ENCODE data around the gene ALKBH8.
"Not testable (repeated sequence)": the region's sequence is repeated elsewhere in the genome, so short reads cannot be mapped to it uniquely, and the experiment has no call there.

Gene ALKBH8

GRCh38 chr11:107577346-107577711 lies 11.8 kb upstream of the ALKBH8 start:
- 81% methylated on average over 4 of the region's 6 CpGs for WGBS (ENCODE audit: insufficient coverage)
- Histone ChIP-seq H3K4me1 (ENCODE audit: control extremely low read depth in 1 of 4, control insufficient read depth in 4 of 4, insufficient read depth in 4 of 4, low read length in 3 of 4) (no peaks in the 10 kb centered on the region), H3K27ac (ENCODE audit: insufficient read depth in 1 of 2, low read depth in 1 of 2, low read length in 2 of 2, poor library complexity in 1 of 2, severe bottlenecking in 2 of 2) (no peak overlapping the region), H3K9me3 (ENCODE audit: control extremely low read depth in 1 of 5, control insufficient read depth in 4 of 5, insufficient read depth in 2 of 5, low read depth in 1 of 5, low read length in 4 of 5) (no peaks in the 10 kb centered on the region), H3K4me3 (ENCODE audit: control insufficient read depth in 1 of 7, extremely low read depth in 1 of 7, insufficient read depth in 4 of 7, low read depth in 2 of 7, low read length in 6 of 7) (no peak overlapping the region), H3K27me3 (replicated peaks in 2 of 5; ENCODE audit: control insufficient read depth in 4 of 5, insufficient read depth in 5 of 5, low read length in 4 of 5) (peaks cover 0 to 3% (median 0%) of the 10 kb centered on the region in 5 experiments), H3K36me3 (ENCODE audit: control insufficient read depth in 4 of 4, insufficient read depth in 4 of 4, low read length in 3 of 4) (no peaks in the 10 kb centered on the region)
- ChIA-PET POLR2A (no interaction called here), CTCF (interaction anchor here (6.2 kb wide), 1 partner anchor 111 kb away, joined by 53 read pairs; no protein-coding TSS in a partner anchor)
- no peak for DNase-seq

GRCh38 chr11:107576497-107577345 lies 11.2 kb upstream of the ALKBH8 start:
- peak in 2 of 3 donors; percentile 46 to 59 for DNase-seq
- H3K4me3 ChIP-seq (ENCODE audit: control insufficient read depth in 1 of 7, extremely low read depth in 1 of 7, insufficient read depth in 4 of 7, low read depth in 2 of 7, low read length in 6 of 7); POLR2A ChIA-PET; H3K9me3 ChIP-seq (ENCODE audit: control extremely low read depth in 1 of 5, control insufficient read depth in 4 of 5, insufficient read depth in 2 of 5, low read depth in 1 of 5, low read length in 4 of 5); H3K4me1 ChIP-seq (ENCODE audit: control extremely low read depth in 1 of 4, control insufficient read depth in 4 of 4, insufficient read depth in 4 of 4, low read length in 3 of 4); H3K27me3 ChIP-seq (replicated peaks in 2 of 5; ENCODE audit: control insufficient read depth in 4 of 5, insufficient read depth in 5 of 5, low read length in 4 of 5); H3K36me3 ChIP-seq (ENCODE audit: control insufficient read depth in 4 of 4, insufficient read depth in 4 of 4, low read length in 3 of 4); H3K27ac ChIP-seq (ENCODE audit: insufficient read depth in 1 of 2, low read depth in 1 of 2, low read length in 2 of 2, poor library complexity in 1 of 2, severe bottlenecking in 2 of 2): not testable (repeated sequence)
- CTCF ChIA-PET: interaction anchor here (0.8 to 6.2 kb wide), 6 partner anchors 9 to 119 kb away, joined by 3 to 53 read pairs (median 4); partner anchors contain the start of gene ALKBH8
- 50% methylated on average over 2 of the region's 2 CpGs for WGBS (ENCODE audit: insufficient coverage)

DNA sequence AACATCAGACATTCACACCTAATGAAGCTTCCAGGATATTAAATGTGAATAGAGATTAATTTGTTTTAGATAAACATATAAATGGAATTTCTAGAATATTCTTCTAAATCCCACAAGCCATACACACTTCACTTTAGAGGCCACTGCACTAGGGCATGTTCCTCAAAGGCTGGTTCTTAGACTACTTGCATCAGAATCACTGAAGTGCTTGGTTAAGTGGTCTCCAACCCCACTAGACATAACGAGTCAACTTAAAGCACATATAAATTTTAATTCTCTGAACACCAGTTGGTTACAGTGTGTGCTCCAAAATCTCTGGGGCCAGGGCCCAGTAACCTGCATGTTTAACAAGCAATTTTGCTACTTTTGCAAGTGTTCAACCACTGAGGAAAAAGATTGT lies 7.9 kb upstream of the ALKBH8 start:
- DNase-seq: no peak
- Histone ChIP-seq H3K4me3 (ENCODE audit: control insufficient read depth in 1 of 7, extremely low read depth in 1 of 7, insufficient read depth in 4 of 7, low read depth in 2 of 7, low read length in 6 of 7) (no peak overlapping the region), H3K9me3 (ENCODE audit: control extremely low read depth in 1 of 5, control insufficient read depth in 4 of 5, insufficient read depth in 2 of 5, low read depth in 1 of 5, low read length in 4 of 5) (no peaks in the 10 kb centered on the region), H3K27me3 (replicated peaks in 2 of 5; ENCODE audit: control insufficient read depth in 4 of 5, insufficient read depth in 5 of 5, low read length in 4 of 5) (peaks cover 0 to 4% (median 0%) of the 10 kb centered on the region in 5 experiments), H3K36me3 (ENCODE audit: control insufficient read depth in 4 of 4, insufficient read depth in 4 of 4, low read length in 3 of 4) (no peaks in the 10 kb centered on the region), H3K27ac (ENCODE audit: insufficient read depth in 1 of 2, low read depth in 1 of 2, low read length in 2 of 2, poor library complexity in 1 of 2, severe bottlenecking in 2 of 2) (no peak overlapping the region), H3K4me1 (ENCODE audit: control extremely low read depth in 1 of 4, control insufficient read depth in 4 of 4, insufficient read depth in 4 of 4, low read length in 3 of 4) (no peaks in the 10 kb centered on the region)
- ChIA-PET CTCF (interaction anchor here (0.7 to 6.2 kb wide), 5 partner anchors 9 to 124 kb away, joined by 3 to 53 read pairs (median 3); no protein-coding TSS in a partner anchor), POLR2A (no interaction called here)
- no CpG with 5 or more reads among the region's 1 CpG for WGBS (ENCODE audit: insufficient coverage)

DNA sequence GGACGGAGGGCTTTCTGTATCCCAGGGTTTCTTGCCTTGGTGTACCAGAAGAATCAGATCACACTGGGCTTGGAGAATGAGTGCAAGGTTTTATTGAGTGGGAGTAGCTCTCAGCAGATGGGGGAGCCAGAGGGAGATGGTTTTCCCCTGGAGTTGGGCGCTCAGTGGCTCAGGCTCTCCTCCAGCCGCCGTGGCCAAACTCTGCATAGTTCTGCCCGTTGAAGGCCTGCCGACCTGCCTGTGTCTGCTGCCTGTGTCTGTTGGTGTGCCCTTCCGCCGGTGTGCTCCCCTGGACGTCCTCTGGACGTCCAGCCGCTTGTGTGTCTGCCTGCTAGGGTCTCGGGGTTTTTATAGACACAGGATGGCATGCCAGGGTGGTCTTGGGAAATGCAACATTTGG lies 4.5 kb upstream of the ALKBH8 start:
- CTCF ChIA-PET: interaction anchor here (1.8 kb wide), 1 partner anchor 119 kb away, joined by 9 read pairs; no protein-coding TSS in a partner anchor
- POLR2A ChIA-PET: no interaction called here
- WGBS (ENCODE audit: insufficient coverage): 97% methylated on average over 10 of the region's 12 CpGs

DNA sequence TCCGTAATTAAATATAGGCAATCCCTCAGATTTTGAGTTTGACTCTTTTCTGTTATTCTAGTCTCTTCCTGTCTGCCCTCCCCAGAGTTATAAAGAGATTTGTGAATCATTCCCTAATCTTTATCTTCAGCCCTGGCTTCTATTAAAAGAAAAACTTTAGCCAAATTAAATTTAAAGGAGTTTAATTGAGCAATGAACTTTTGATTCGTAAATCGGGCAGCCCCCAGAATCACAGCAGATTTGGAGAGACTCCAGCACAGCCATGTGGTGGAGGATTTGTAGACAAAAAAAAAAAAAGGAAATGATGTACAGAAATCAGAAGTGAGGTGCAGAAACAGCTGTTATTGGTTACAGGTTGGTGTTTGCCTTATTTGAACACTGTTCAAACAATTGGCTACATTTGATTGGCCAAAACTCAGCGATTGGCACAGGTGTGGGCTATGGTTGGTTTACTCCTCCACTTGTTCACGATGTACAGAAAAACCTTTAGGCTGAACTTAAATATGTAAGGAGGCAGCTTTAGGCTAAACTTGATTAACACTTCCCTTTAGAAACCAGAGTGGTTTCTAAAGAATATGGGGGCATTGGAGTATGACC lies 2.3 kb upstream of the ALKBH8 start:
- ChIA-PET POLR2A (no interaction called here), CTCF (interaction anchor here (1.0 to 2.3 kb wide), 4 partner anchors 9 to 30 kb away, joined by 3 to 10 read pairs (median 4); no protein-coding TSS in a partner anchor)
- 100% methylated on average over 4 of the region's 5 CpGs for WGBS (ENCODE audit: insufficient coverage)

More for the DNA sequence above, 4.5 kb upstream of the ALKBH8 start:
- Histone ChIP-seq H3K27me3 (replicated peaks in 2 of 5; ENCODE audit: control insufficient read depth in 4 of 5, insufficient read depth in 5 of 5, low read length in 4 of 5) (peaks cover 0 to 4% (median 0%) of the 10 kb centered on the region in 5 experiments), H3K36me3 (ENCODE audit: control insufficient read depth in 4 of 4, insufficient read depth in 4 of 4, low read length in 3 of 4) (no peaks in the 10 kb centered on the region), H3K4me3 (ENCODE audit: control insufficient read depth in 1 of 7, extremely low read depth in 1 of 7, insufficient read depth in 4 of 7, low read depth in 2 of 7, low read length in 6 of 7) (no peak overlapping the region), H3K4me1 (ENCODE audit: control extremely low read depth in 1 of 4, control insufficient read depth in 4 of 4, insufficient read depth in 4 of 4, low read length in 3 of 4) (peaks cover 5 to 19% (median 10%) of the 10 kb centered on the region in 4 experiments), H3K9me3 (ENCODE audit: control extremely low read depth in 1 of 5, control insufficient read depth in 4 of 5, insufficient read depth in 2 of 5, low read depth in 1 of 5, low read length in 4 of 5) (no peaks in the 10 kb centered on the region), H3K27ac (ENCODE audit: insufficient read depth in 1 of 2, low read depth in 1 of 2, low read length in 2 of 2, poor library complexity in 1 of 2, severe bottlenecking in 2 of 2) (no peak overlapping the region)
- no peak for DNase-seq

GRCh38 chr11:107566569-107566968 lies 1.0 kb upstream of the ALKBH8 start:
- ChIA-PET POLR2A (no interaction called here), CTCF (interaction anchor here (0.8 to 5.3 kb wide), 6 partner anchors 17 to 122 kb away, joined by 3 to 61 read pairs (median 4); no protein-coding TSS in a partner anchor)
- no peak for DNase-seq
- H3K9me3 ChIP-seq (ENCODE audit: control extremely low read depth in 1 of 5, control insufficient read depth in 4 of 5, insufficient read depth in 2 of 5, low read depth in 1 of 5, low read length in 4 of 5): no peaks in the 10 kb centered on the region
- peaks cover 0 to 2% (median 0%) of the 10 kb centered on the region in 5 experiments for H3K27me3 ChIP-seq (replicated peaks in 2 of 5; ENCODE audit: control insufficient read depth in 4 of 5, insufficient read depth in 5 of 5, low read length in 4 of 5)
- no peak overlapping the region for H3K27ac ChIP-seq (ENCODE audit: insufficient read depth in 1 of 2, low read depth in 1 of 2, low read length in 2 of 2, poor library complexity in 1 of 2, severe bottlenecking in 2 of 2)
- peak overlapping the region in 2 of 7 experiments; percentile 85 to 98 for H3K4me3 ChIP-seq (ENCODE audit: control insufficient read depth in 1 of 7, extremely low read depth in 1 of 7, insufficient read depth in 4 of 7, low read depth in 2 of 7, low read length in 6 of 7)
- H3K4me1 ChIP-seq (ENCODE audit: control extremely low read depth in 1 of 4, control insufficient read depth in 4 of 4, insufficient read depth in 4 of 4, low read length in 3 of 4): peaks cover 15 to 35% (median 23%) of the 10 kb centered on the region in 4 experiments
- 82% methylated on average over 2 of the region's 2 CpGs for WGBS (ENCODE audit: insufficient coverage)
- no peaks in the 10 kb centered on the region for H3K36me3 ChIP-seq (ENCODE audit: control insufficient read depth in 4 of 4, insufficient read depth in 4 of 4, low read length in 3 of 4)

More for the DNA sequence above, 2.3 kb upstream of the ALKBH8 start:
- Histone ChIP-seq H3K27me3 (replicated peaks in 2 of 5; ENCODE audit: control insufficient read depth in 4 of 5, insufficient read depth in 5 of 5, low read length in 4 of 5) (peaks cover 0 to 4% (median 0%) of the 10 kb centered on the region in 5 experiments), H3K36me3 (ENCODE audit: control insufficient read depth in 4 of 4, insufficient read depth in 4 of 4, low read length in 3 of 4) (no peaks in the 10 kb centered on the region), H3K4me1 (ENCODE audit: control extremely low read depth in 1 of 4, control insufficient read depth in 4 of 4, insufficient read depth in 4 of 4, low read length in 3 of 4) (peaks cover 15 to 35% (median 23%) of the 10 kb centered on the region in 4 experiments), H3K27ac (ENCODE audit: insufficient read depth in 1 of 2, low read depth in 1 of 2, low read length in 2 of 2, poor library complexity in 1 of 2, severe bottlenecking in 2 of 2) (no peak overlapping the region), H3K9me3 (ENCODE audit: control extremely low read depth in 1 of 5, control insufficient read depth in 4 of 5, insufficient read depth in 2 of 5, low read depth in 1 of 5, low read length in 4 of 5) (no peaks in the 10 kb centered on the region), H3K4me3 (ENCODE audit: control insufficient read depth in 1 of 7, extremely low read depth in 1 of 7, insufficient read depth in 4 of 7, low read depth in 2 of 7, low read length in 6 of 7) (no peak overlapping the region)
- DNase-seq: no peak
